ENCODE data around the gene KCNH2. TPM values are rescaled to one million over a fixed set of nuclear protein-coding genes. Genes with fewer than 3 reads are reported as not detected.

The KCNH2 gene
- total RNA-seq, 1 donor: not detected

GRCh38 chr7:150997075-150997511, 19.0 kb upstream of the KCNH2 start:
- Histone ChIP-seq H3K9me3 (ENCODE audit: low read depth, low read length) (no peaks in the 10 kb centered on the region), H3K4me1 (ENCODE audit: insufficient read depth, low read length) (no peaks in the 10 kb centered on the region)
- TF ChIP-seq CTCF (IDR thresholded peaks at IDR 0.05; ENCODE audit: extremely low read depth, low read depth, low read length): no peak

GRCh38 chr7:150996376-150997074, 18.4 kb upstream of the KCNH2 start:
- Histone ChIP-seq H3K36me3 (ENCODE audit: insufficient read depth, low read length) (no peaks in the 10 kb centered on the region), H4K20me1 (ENCODE audit: insufficient read depth, low read length) (no peaks in the 10 kb centered on the region), H3K4me3 (ENCODE audit: insufficient read depth, low read length) (no peak overlapping the region), H3K4me2 (ENCODE audit: insufficient read depth, low read length) (no peak overlapping the region), H3K79me2 (ENCODE audit: insufficient read depth, low read length) (no peaks in the 10 kb centered on the region), H3K27me3 (ENCODE audit: insufficient read depth, low read length) (no peaks in the 10 kb centered on the region), H3K4me1 (ENCODE audit: insufficient read depth, low read length) (no peaks in the 10 kb centered on the region), H2AFZ (ENCODE audit: low read length) (no peak overlapping the region), H3K27ac (ENCODE audit: low read depth, low read length) (no peak overlapping the region), H3K9me3 (ENCODE audit: low read depth, low read length) (no peaks in the 10 kb centered on the region)
- peak; percentile 70 for DNase-seq (ENCODE audit: insufficient read length, low spot score, missing footprints)
- no peak for TF ChIP-seq CTCF (IDR thresholded peaks at IDR 0.05; ENCODE audit: extremely low read depth, low read depth, low read length)

More at GRCh38 chr7:150997075-150997511, 19.0 kb upstream of the KCNH2 start:
- no peaks in the 10 kb centered on the region for H3K79me2 ChIP-seq (ENCODE audit: insufficient read depth, low read length)
- no peaks in the 10 kb centered on the region for H4K20me1 ChIP-seq (ENCODE audit: insufficient read depth, low read length)
- no peaks in the 10 kb centered on the region for H3K36me3 ChIP-seq (ENCODE audit: insufficient read depth, low read length)
- H2AFZ ChIP-seq (ENCODE audit: low read length): no peak overlapping the region
- no peak for DNase-seq (ENCODE audit: insufficient read length, low spot score, missing footprints)
- H3K27me3 ChIP-seq (ENCODE audit: insufficient read depth, low read length): no peaks in the 10 kb centered on the region
- H3K27ac ChIP-seq (ENCODE audit: low read depth, low read length): no peak overlapping the region
- H3K4me2 ChIP-seq (ENCODE audit: insufficient read depth, low read length): no peak overlapping the region
- no peak overlapping the region for H3K4me3 ChIP-seq (ENCODE audit: insufficient read depth, low read length)

- Histone ChIP-seq H3K9me3 (ENCODE audit: low read depth, low read length) (no peaks in the 10 kb centered on the region), H3K4me3 (ENCODE audit: insufficient read depth, low read length) (no peak overlapping the region), H3K4me1 (ENCODE audit: insufficient read depth, low read length) (no peaks in the 10 kb centered on the region), H3K27me3 (ENCODE audit: insufficient read depth, low read length) (no peaks in the 10 kb centered on the region), H4K20me1 (ENCODE audit: insufficient read depth, low read length) (no peaks in the 10 kb centered on the region), H3K79me2 (ENCODE audit: insufficient read depth, low read length) (no peaks in the 10 kb centered on the region), H3K27ac (ENCODE audit: low read depth, low read length) (no peak overlapping the region), H3K36me3 (ENCODE audit: insufficient read depth, low read length) (no peaks in the 10 kb centered on the region), H2AFZ (ENCODE audit: low read length) (no peak overlapping the region), H3K4me2 (ENCODE audit: insufficient read depth, low read length) (no peak overlapping the region)
- DNase-seq (ENCODE audit: insufficient read length, low spot score, missing footprints): no peak
- no peak for TF ChIP-seq CTCF (IDR thresholded peaks at IDR 0.05; ENCODE audit: extremely low read depth, low read depth, low read length)
Observed at GRCh38 chr7:150994838-150995510, 16.9 kb upstream of the KCNH2 start.

GRCh38 chr7:150994141-150994837, 16.2 kb upstream of the KCNH2 start:
- no peaks in the 10 kb centered on the region for H3K9me3 ChIP-seq (ENCODE audit: low read depth, low read length)
- no peak overlapping the region for H3K27ac ChIP-seq (ENCODE audit: low read depth, low read length)
- no peaks in the 10 kb centered on the region for H4K20me1 ChIP-seq (ENCODE audit: insufficient read depth, low read length)
- H3K79me2 ChIP-seq (ENCODE audit: insufficient read depth, low read length): no peaks in the 10 kb centered on the region
- no peak overlapping the region for H3K4me2 ChIP-seq (ENCODE audit: insufficient read depth, low read length)
- H3K4me1 ChIP-seq (ENCODE audit: insufficient read depth, low read length): no peaks in the 10 kb centered on the region
- H3K4me3 ChIP-seq (ENCODE audit: insufficient read depth, low read length): no peak overlapping the region
- no peak for DNase-seq (ENCODE audit: insufficient read length, low spot score, missing footprints)
- no peaks in the 10 kb centered on the region for H3K36me3 ChIP-seq (ENCODE audit: insufficient read depth, low read length)
- no peaks in the 10 kb centered on the region for H3K27me3 ChIP-seq (ENCODE audit: insufficient read depth, low read length)
- no peak overlapping the region for H2AFZ ChIP-seq (ENCODE audit: low read length)
- no peak for TF ChIP-seq CTCF (IDR thresholded peaks at IDR 0.05; ENCODE audit: extremely low read depth, low read depth, low read length)

Data from osteoblast (primary cell).